HG02840 (cell line): ENCODE data around the gene TTC34.
"Not testable (repeated sequence)": the region's sequence is repeated elsewhere in the genome, so short reads cannot be mapped to it uniquely, and the experiment has no call there.

Experiments used
- ATAC-seq: cut with Tn5 transposase; IDR thresholded peaks from one replicate; pipeline ENCODE4 v1.9.1; 2021; ENCODE audit warnings: mild to moderate bottlenecking, moderate library complexity, moderate number of reproducible peaks; ENCODE audit not compliant: unreplicated experiment, low FRiP score

TTC34 gene

GRCh38 chr1:2686091-2686863, 115.2 kb downstream of the TTC34 start:
- ATAC-seq = not testable (repeated sequence)

- ATAC-seq = not testable (repeated sequence)
Measured at GRCh38 chr1:2685671-2686070, 115.8 kb downstream of the TTC34 start.

GRCh38 chr1:2684878-2685277, 116.6 kb downstream of the TTC34 start:
- ATAC-seq = not testable (repeated sequence)

GRCh38 chr1:2684000-2684399, 117.5 kb downstream of the TTC34 start:
- not testable (repeated sequence) for ATAC-seq

- ATAC-seq = not testable (repeated sequence)
Measured at GRCh38 chr1:2683321-2683741, 118.2 kb downstream of the TTC34 start.

- not testable (repeated sequence) for ATAC-seq
Measured at GRCh38 chr1:2682879-2683278, 118.6 kb downstream of the TTC34 start.

- not testable (repeated sequence) for ATAC-seq
Measured at GRCh38 chr1:2676726-2677125, 124.8 kb downstream of the TTC34 start.

- ATAC-seq = not testable (repeated sequence)
Measured at GRCh38 chr1:2671656-2672055, 129.8 kb downstream of the TTC34 start.

- ATAC-seq = not testable (repeated sequence)
Measured at GRCh38 chr1:2659806-2660205, 141.7 kb downstream of the TTC34 start.

- ATAC-seq = not testable (repeated sequence)
Measured at GRCh38 chr1:2657909-2658308, 143.6 kb downstream of the TTC34 start.

- ATAC-seq = not testable (repeated sequence)
Measured at GRCh38 chr1:2657124-2657523, 144.4 kb downstream of the TTC34 start.

- not testable (repeated sequence) for ATAC-seq
Measured at GRCh38 chr1:2655598-2656434, 145.7 kb downstream of the TTC34 start.

- not testable (repeated sequence) for ATAC-seq
Measured at GRCh38 chr1:2654443-2654948, 147.0 kb downstream of the TTC34 start.

- ATAC-seq = not testable (repeated sequence)
Measured at GRCh38 chr1:2653741-2654442, 147.6 kb downstream of the TTC34 start.

- ATAC-seq = not testable (repeated sequence)
Measured at GRCh38 chr1:2652926-2653571, 148.4 kb downstream of the TTC34 start.

- ATAC-seq = not testable (repeated sequence)
Measured at GRCh38 chr1:2652152-2652925, 149.2 kb downstream of the TTC34 start.

- ATAC-seq = no peak
Measured at GRCh38 chr1:2650967-2651645, 150.4 kb downstream of the TTC34 start.

- no peak for ATAC-seq
Measured at GRCh38 chr1:2646837-2647236, 154.7 kb downstream of the TTC34 start.

GRCh38 chr1:2645776-2646175, 155.7 kb downstream of the TTC34 start:
- ATAC-seq = no peak
